IMR-90 (cell line): ENCODE data around the gene F5. TPM values are rescaled to one million over a fixed set of nuclear protein-coding genes. Genes with fewer than 3 reads are reported as not detected.

Experiments
- ATAC-seq: fragments of 200-7000 bp; cut with Tn5 transposase; 2 replicates; pipeline ENCODE4 v1.9.1; 2020; ENCODE audit warnings: low read depth, mild to moderate bottlenecking, moderate library complexity
- BruUV-seq: library from RNA; stranded (reverse); fragments of 400-500 nt; replicated peaks from 2 replicates; lab custom pipeline; 2021; lab: Mats Ljungman, UMichigan
- CTCF ChIA-PET: fragments of 300-600 bp; formaldehyde crosslinking; extraction: SDS; loops from one replicate; lab custom pipeline; 2021; ENCODE audit warnings: antibody characterized with exemption; lab: Yijun Ruan, JAX
- POLR2A ChIA-PET: fragments of 300-600 bp; sonication (Branson Sonifier 250); formaldehyde crosslinking; loops from one replicate; lab custom pipeline; 2022; ENCODE audit warnings: antibody characterized with exemption; ENCODE audit not compliant: unreplicated experiment; lab: Charles Lee
- DNase-seq: peaks from one replicate; pipeline ENCODE4 v3.0.0; 2013
- H2AFZ ChIP-seq: replicated peaks from 2 replicates; pipeline ENCODE3; 2013; ENCODE audit warnings: low read length, mild to moderate bottlenecking; ENCODE audit not compliant: poor library complexity
- H2AK5ac ChIP-seq: 2 replicates; pipeline ENCODE4 v1.6.1; 2013; ENCODE audit warnings: low read depth, low read length, inconsistent platforms
- H2AK9ac ChIP-seq: replicated peaks from 2 replicates; pipeline ENCODE3; 2013; ENCODE audit warnings: mild to moderate bottlenecking, low read depth, low read length, moderate library complexity; ENCODE audit not compliant: poor library complexity
- H2BK120ac ChIP-seq: 2 replicates; pipeline ENCODE4 v1.6.1; 2013; ENCODE audit warnings: low read depth, low read length, inconsistent platforms
- H2BK15ac ChIP-seq: 3 replicates; pipeline ENCODE4 v1.6.1; 2013; ENCODE audit warnings: low read depth, low read length, inconsistent platforms
- H2BK20ac ChIP-seq: 2 replicates; pipeline ENCODE4 v1.6.1; 2013; ENCODE audit warnings: low read depth, mild to moderate bottlenecking, inconsistent platforms, low read length, moderate library complexity
- H2BK5ac ChIP-seq: 2 replicates; pipeline ENCODE4 v1.6.1; 2013; ENCODE audit warnings: mild to moderate bottlenecking, low read depth, low read length, inconsistent platforms; ENCODE audit not compliant: poor library complexity, severe bottlenecking
- H3K14ac ChIP-seq: replicated peaks from 2 replicates; pipeline ENCODE4 v1.6.1; 2013; ENCODE audit warnings: low read depth, low read length, inconsistent platforms
- H3K18ac ChIP-seq: 2 replicates; pipeline ENCODE4 v1.6.1; 2013; ENCODE audit warnings: low read depth, low read length, control low read depth
- H3K23ac ChIP-seq: 2 replicates; pipeline ENCODE4 v1.6.1; 2013; ENCODE audit warnings: low read depth, low read length, inconsistent platforms
- H3K27ac ChIP-seq: 2 replicates; pipeline ENCODE4 v1.5.1; 2013; ENCODE audit warnings: mild to moderate bottlenecking, control low read depth, low read length; ENCODE audit not compliant: insufficient read depth
- H3K27me3 ChIP-seq: 2 replicates; pipeline ENCODE4 v1.6.1; 2013; ENCODE audit warnings: low read length; ENCODE audit not compliant: control insufficient read depth, insufficient read depth
- H3K36me3 ChIP-seq: 2 replicates; pipeline ENCODE4 v1.6.1; 2013; ENCODE audit warnings: low read length, mixed read lengths; ENCODE audit not compliant: control insufficient read depth, insufficient read depth
- H3K4ac ChIP-seq: 2 replicates; pipeline ENCODE4 v1.6.1; 2013; ENCODE audit warnings: low read depth, low read length, inconsistent platforms
- H3K4me1 ChIP-seq: 2 replicates; pipeline ENCODE4 v1.6.1; 2013; ENCODE audit warnings: low read length, mixed read lengths; ENCODE audit not compliant: control insufficient read depth, insufficient read depth
- H3K4me2 ChIP-seq: 2 replicates; pipeline ENCODE4 v1.6.1; 2013; ENCODE audit warnings: low read depth, mild to moderate bottlenecking, control low read depth, low read length, moderate library complexity
- H3K4me3 ChIP-seq: 2 replicates; pipeline ENCODE4 v1.5.1; 2013; ENCODE audit warnings: low read depth, mild to moderate bottlenecking, control low read depth, low read length, moderate library complexity; ENCODE audit not compliant: insufficient read depth
- H3K56ac ChIP-seq: 2 replicates; pipeline ENCODE4 v1.6.1; 2013; ENCODE audit warnings: low read length, inconsistent platforms; ENCODE audit not compliant: insufficient read depth; ENCODE audit errors: extremely low read depth
- H3K79me1 ChIP-seq, 2 experiments: 2 replicates each; pipeline ENCODE4 v1.6.1; 2013; ENCODE audit warnings: low read length in 2 of 2, inconsistent platforms in 1 of 2, low read depth in 1 of 2
- H3K9ac ChIP-seq: 2 replicates; pipeline ENCODE4 v1.6.1; 2013; ENCODE audit warnings: low read depth, low read length, control low read depth
- H3K9me1 ChIP-seq: 2 replicates; pipeline ENCODE4 v1.6.1; 2013; ENCODE audit warnings: low read length, inconsistent platforms; ENCODE audit not compliant: insufficient read depth
- H3K9me3 ChIP-seq: 2 replicates; pipeline ENCODE4 v1.6.1; 2013; ENCODE audit warnings: low read length; ENCODE audit not compliant: control insufficient read depth, insufficient read depth
- H4K20me1 ChIP-seq: 2 replicates; pipeline ENCODE4 v1.6.1; 2013; ENCODE audit warnings: low read length, inconsistent platforms; ENCODE audit not compliant: insufficient read depth
- H4K5ac ChIP-seq: 2 replicates; pipeline ENCODE4 v1.6.1; 2013; ENCODE audit warnings: mild to moderate bottlenecking, low read depth, low read length, control low read depth
- H4K8ac ChIP-seq, 2 experiments: 2 replicates each; pipeline ENCODE4 v1.6.1; 2013; ENCODE audit warnings: low read depth in 2 of 2, low read length in 2 of 2, control low read depth in 1 of 2, inconsistent platforms in 1 of 2
- H4K91ac ChIP-seq: 2 replicates; pipeline ENCODE4 v1.6.1; 2013; ENCODE audit warnings: low read depth, low read length, inconsistent platforms; ENCODE audit not compliant: insufficient read depth
- BHLHE40 ChIP-seq: fragments of 150-350 bp; IDR thresholded peaks from 2 replicates; pipeline ENCODE4 v1.6.1; 2016; ENCODE audit warnings: mild to moderate bottlenecking, low read depth, low read length
- CEBPB ChIP-seq: IDR thresholded peaks from 2 replicates; pipeline ENCODE4 v1.6.1; 2012; ENCODE audit warnings: low read depth, low read length, improper control_type of control experiment
- CHD1 ChIP-seq: IDR thresholded peaks from 2 replicates; pipeline ENCODE4 v1.6.1; 2012; ENCODE audit warnings: low read depth, low read length, improper control_type of control experiment
- FOS ChIP-seq: fragments of 150-350 bp; IDR thresholded peaks from 2 replicates; pipeline ENCODE4 v1.6.1; 2016; ENCODE audit warnings: low read depth, low read length
- MAFK ChIP-seq: IDR thresholded peaks from 2 replicates; pipeline ENCODE4 v1.6.1; 2012; ENCODE audit warnings: low read depth, low read length, improper control_type of control experiment
- MAZ ChIP-seq: IDR thresholded peaks from 2 replicates; pipeline ENCODE4 v1.6.1; 2012; ENCODE audit warnings: low read depth, mild to moderate bottlenecking, low read length, improper control_type of control experiment, moderate library complexity, borderline replicate concordance
- MXI1 ChIP-seq: IDR thresholded peaks from 2 replicates; pipeline ENCODE4 v1.6.1; 2012; ENCODE audit warnings: low read depth, mild to moderate bottlenecking, low read length, moderate library complexity, borderline replicate concordance
- NFE2L2 ChIP-seq: fragments of 150-350 bp; IDR thresholded peaks from 2 replicates; pipeline ENCODE4 v1.6.1; 2016; ENCODE audit warnings: low read depth, mild to moderate bottlenecking, low read length
- POLR2A ChIP-seq: IDR thresholded peaks from 2 replicates; pipeline ENCODE4 v1.6.1; 2012; ENCODE audit warnings: mild to moderate bottlenecking, low read depth, low read length
- RAD21 ChIP-seq: IDR thresholded peaks from 2 replicates; pipeline ENCODE4 v1.6.1; 2012; ENCODE audit warnings: low read length, improper control_type of control experiment
- RCOR1 ChIP-seq: IDR thresholded peaks from 2 replicates; pipeline ENCODE4 v1.6.1; 2012; ENCODE audit warnings: mild to moderate bottlenecking, low read length, improper control_type of control experiment; ENCODE audit not compliant: insufficient replicate concordance
- RFX5 ChIP-seq: IDR thresholded peaks from 2 replicates; pipeline ENCODE4 v1.8.0; 2012; ENCODE audit warnings: low read depth, mild to moderate bottlenecking, low read length, moderate library complexity
- SMC3 ChIP-seq: fragments of 150-350 bp; IDR thresholded peaks from 2 replicates; pipeline ENCODE4 v1.6.1; 2016; ENCODE audit warnings: low read depth, mild to moderate bottlenecking, antibody characterized with exemption, low read length, moderate library complexity
- dilution Hi-C: fragments of 300-500 bp; cut with HindIII; formaldehyde crosslinking; loops from one replicate; pipeline ENCODE4 v1.14.3; 2018; ENCODE audit warnings: low sequenced_read_pairs; ENCODE audit not compliant: unreplicated experiment
- in situ Hi-C: fragments of 300-500 bp; cut with MboI; formaldehyde crosslinking; loops from 3 replicates; pipeline ENCODE4 v1.14.3; 2019; ENCODE audit warnings: low sequenced_read_pairs, inconsistent platforms, mixed read lengths
- intact Hi-C: fragments of 100-400 bp; cut with micrococcal nuclease; formaldehyde crosslinking; loops from 2 replicates; pipeline ENCODE4 v1.10.0; 2022
- polyA plus RNA-seq, 3 experiments: library from polyadenylated mRNA; depleted of rRNA; stranded (reverse); fragments of >200 nt; gene quantifications; 2 replicates each; pipeline ENCODE4 v1.2.3, GENCODE V29; 2012; ENCODE audit warnings: low replicate concordance in 1 of 3
- total RNA-seq: library from RNA; depleted of rRNA; stranded (reverse); fragments of >200 nt; gene quantifications from 2 replicates; pipeline ENCODE4 v1.2.3, GENCODE V29; 2012
- TF ChIP-seq, protein P1 (sequence below): conservative IDR thresholded peaks from 2 replicates; pipeline ENCODE4 v1.5.1; 2012; ENCODE audit warnings: mild to moderate bottlenecking, low read depth, low read length, improper control_type of control experiment
- TF ChIP-seq, protein P2 (sequence below): fragments of 150-350 bp; IDR thresholded peaks from 2 replicates; pipeline ENCODE4 v1.6.1; 2016; ENCODE audit warnings: low read depth, mild to moderate bottlenecking, low read length, moderate library complexity, borderline replicate concordance
- TF ChIP-seq, protein P3 (sequence below): fragments of 150-350 bp; IDR thresholded peaks from 2 replicates; pipeline ENCODE4 v1.6.1; 2017; ENCODE audit warnings: mild to moderate bottlenecking, antibody characterized with exemption, low read length, low read depth

Gene F5
- total and polyA plus RNA-seq, 2 of the 4 experiments (the other 2 are of a cell fraction), result not detected

- CTCF ChIA-PET, result no interaction called here
Measured at GRCh38 chr1:169523904-169524303, 62.4 kb downstream of the F5 start.

More at GRCh38 chr1:169523904-169524303, 62.4 kb downstream of the F5 start:
- Histone ChIP-seq H3K4ac (no peak overlapping the region), H3K23ac (no peak overlapping the region), H3K4me1 (no peaks in the 10 kb centered on the region), H4K20me1 (no peaks in the 10 kb centered on the region), H2AK9ac (no peak overlapping the region), H3K9me1 (no peaks in the 10 kb centered on the region), H3K56ac (no peak overlapping the region), H3K9ac (no peak overlapping the region), H3K27me3 (no peaks in the 10 kb centered on the region), H4K5ac (no peak overlapping the region), H3K18ac (no peak overlapping the region), H2BK20ac (no peak overlapping the region), H2BK15ac (no peak overlapping the region), H3K14ac (no peak overlapping the region), H3K27ac (no peak overlapping the region), H3K36me3 (no peaks in the 10 kb centered on the region), H4K8ac (no peak overlapping the region), H3K79me1 (no peaks in the 10 kb centered on the region), H2BK120ac (no peak overlapping the region), H3K4me2 (no peak overlapping the region), H4K91ac (no peak overlapping the region), H2BK5ac (no peak overlapping the region), H3K4me3 (no peak overlapping the region), H2AK5ac (no peak overlapping the region), H3K9me3 (no peaks in the 10 kb centered on the region), H2AFZ (no peak overlapping the region)
- ATAC-seq (no peak), DNase-seq (no peak)
- POLR2A ChIA-PET, result no interaction called here
- dilution Hi-C loops (no loop called here), intact Hi-C loops (loop anchor here (5.0 kb wide), 1 partner anchor 708 kb away; no protein-coding TSS in a partner anchor), in situ Hi-C loops (no loop called here)
- BruUV-seq, result no TSS peak
- TF ChIP-seq BHLHE40 (no peak), SMC3 (no peak), CEBPB (no peak), CHD1 (no peak), RCOR1 (no peak), FOS (no peak), NFE2L2 (no peak), POLR2A (no peak), RFX5 (no peak), RAD21 (no peak), MAZ (no peak), MAFK (no peak), MXI1 (no peak)
- TF ChIP-seq, protein P1, sequence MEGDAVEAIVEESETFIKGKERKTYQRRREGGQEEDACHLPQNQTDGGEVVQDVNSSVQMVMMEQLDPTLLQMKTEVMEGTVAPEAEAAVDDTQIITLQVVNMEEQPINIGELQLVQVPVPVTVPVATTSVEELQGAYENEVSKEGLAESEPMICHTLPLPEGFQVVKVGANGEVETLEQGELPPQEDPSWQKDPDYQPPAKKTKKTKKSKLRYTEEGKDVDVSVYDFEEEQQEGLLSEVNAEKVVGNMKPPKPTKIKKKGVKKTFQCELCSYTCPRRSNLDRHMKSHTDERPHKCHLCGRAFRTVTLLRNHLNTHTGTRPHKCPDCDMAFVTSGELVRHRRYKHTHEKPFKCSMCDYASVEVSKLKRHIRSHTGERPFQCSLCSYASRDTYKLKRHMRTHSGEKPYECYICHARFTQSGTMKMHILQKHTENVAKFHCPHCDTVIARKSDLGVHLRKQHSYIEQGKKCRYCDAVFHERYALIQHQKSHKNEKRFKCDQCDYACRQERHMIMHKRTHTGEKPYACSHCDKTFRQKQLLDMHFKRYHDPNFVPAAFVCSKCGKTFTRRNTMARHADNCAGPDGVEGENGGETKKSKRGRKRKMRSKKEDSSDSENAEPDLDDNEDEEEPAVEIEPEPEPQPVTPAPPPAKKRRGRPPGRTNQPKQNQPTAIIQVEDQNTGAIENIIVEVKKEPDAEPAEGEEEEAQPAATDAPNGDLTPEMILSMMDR, result no peak
- TF ChIP-seq, protein P2, sequence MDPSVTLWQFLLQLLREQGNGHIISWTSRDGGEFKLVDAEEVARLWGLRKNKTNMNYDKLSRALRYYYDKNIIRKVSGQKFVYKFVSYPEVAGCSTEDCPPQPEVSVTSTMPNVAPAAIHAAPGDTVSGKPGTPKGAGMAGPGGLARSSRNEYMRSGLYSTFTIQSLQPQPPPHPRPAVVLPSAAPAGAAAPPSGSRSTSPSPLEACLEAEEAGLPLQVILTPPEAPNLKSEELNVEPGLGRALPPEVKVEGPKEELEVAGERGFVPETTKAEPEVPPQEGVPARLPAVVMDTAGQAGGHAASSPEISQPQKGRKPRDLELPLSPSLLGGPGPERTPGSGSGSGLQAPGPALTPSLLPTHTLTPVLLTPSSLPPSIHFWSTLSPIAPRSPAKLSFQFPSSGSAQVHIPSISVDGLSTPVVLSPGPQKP, result no peak
- TF ChIP-seq, protein P3, sequence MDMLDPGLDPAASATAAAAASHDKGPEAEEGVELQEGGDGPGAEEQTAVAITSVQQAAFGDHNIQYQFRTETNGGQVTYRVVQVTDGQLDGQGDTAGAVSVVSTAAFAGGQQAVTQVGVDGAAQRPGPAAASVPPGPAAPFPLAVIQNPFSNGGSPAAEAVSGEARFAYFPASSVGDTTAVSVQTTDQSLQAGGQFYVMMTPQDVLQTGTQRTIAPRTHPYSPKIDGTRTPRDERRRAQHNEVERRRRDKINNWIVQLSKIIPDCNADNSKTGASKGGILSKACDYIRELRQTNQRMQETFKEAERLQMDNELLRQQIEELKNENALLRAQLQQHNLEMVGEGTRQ, result no peak
